GM21619 (cell line): ENCODE results near the gene ZNF70.

Experiments
- ATAC-seq: cut with Tn5 transposase; IDR thresholded peaks from one replicate; pipeline ENCODE4 v1.9.1; 2021; ENCODE audit not compliant: unreplicated experiment

Gene ZNF70

GRCh38 chr22:23695571-23696325 lies 55.2 kb downstream of the ZNF70 start:
- ATAC-seq = no peak

- ATAC-seq = no peak
Observed at GRCh38 chr22:23695141-23695540, 55.8 kb downstream of the ZNF70 start.

GRCh38 chr22:23693979-23694680 lies 56.8 kb downstream of the ZNF70 start:
- ATAC-seq = no peak

GRCh38 chr22:23692598-23693291 lies 58.2 kb downstream of the ZNF70 start:
- ATAC-seq = no peak

GRCh38 chr22:23691748-23692423 lies 59.0 kb downstream of the ZNF70 start:
- ATAC-seq = no peak

DNA sequence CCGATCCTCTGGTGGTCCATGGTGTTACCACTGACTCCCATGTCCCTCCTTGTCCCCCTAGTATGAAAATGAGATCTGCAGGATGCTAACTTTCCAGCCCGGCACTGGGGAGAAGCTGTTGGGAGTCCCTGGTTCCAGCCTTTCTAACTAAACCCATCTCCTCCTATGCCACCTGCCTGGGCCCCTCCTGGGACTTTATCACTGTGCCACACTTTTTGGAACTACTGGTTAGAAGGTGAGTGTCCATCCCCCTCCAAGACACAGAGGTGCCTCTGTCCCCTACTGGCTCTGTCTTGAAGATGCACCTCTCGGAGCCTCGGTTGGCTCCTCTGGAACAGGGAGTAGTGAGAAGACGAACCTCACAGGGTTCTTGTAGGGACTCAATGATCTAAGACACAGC lies 60.2 kb downstream of the ZNF70 start, which contains the start of gene RGL4:
TSS of gene RGL4 (plus strand) at position 301 of the 400 bp plus-strand sequence. CDS start 1,018 bp downstream, outside the sequence.
- no peak for ATAC-seq

GRCh38 chr22:23689414-23689813 lies 61.5 kb downstream of the ZNF70 start:
- ATAC-seq = no peak
